H9 (cell line): ENCODE results near the gene PRSS1. TPM values are rescaled to one million over a fixed set of nuclear protein-coding genes. Genes with fewer than 3 reads are reported as not detected.
A peak's percentile ranks its signal among the peaks of the same experiment; 100 is the strongest.

Experiments used
- DNase-seq: peaks from one replicate; pipeline ENCODE4 v3.0.0-alpha.2; 2017
- H2AFZ ChIP-seq: one replicate; pipeline ENCODE4 v1.6.1; 2013; ENCODE audit warnings: mild to moderate bottlenecking, low read length, control low read depth, moderate library complexity
- H2AK5ac ChIP-seq: 2 replicates; pipeline ENCODE4 v1.6.1; 2013; ENCODE audit warnings: low read length, control low read depth, mixed read lengths; ENCODE audit not compliant: insufficient read length
- H2BK120ac ChIP-seq: one replicate; pipeline ENCODE4 v1.6.1; 2013; ENCODE audit warnings: low read depth, mild to moderate bottlenecking, low read length, control low read depth, inconsistent platforms; ENCODE audit not compliant: poor library complexity, severe bottlenecking
- H2BK12ac ChIP-seq: 2 replicates; pipeline ENCODE4 v1.6.1; 2013; ENCODE audit warnings: low read length, control low read depth, mixed read lengths, low read depth; ENCODE audit not compliant: insufficient read length
- H2BK15ac ChIP-seq: 2 replicates; pipeline ENCODE4 v1.6.1; 2013; ENCODE audit warnings: low read depth, low read length, control low read depth
- H2BK20ac ChIP-seq: one replicate; pipeline ENCODE4 v1.6.1; 2013; ENCODE audit warnings: low read depth, mild to moderate bottlenecking, low read length, control low read depth, inconsistent platforms; ENCODE audit not compliant: poor library complexity, severe bottlenecking
- H2BK5ac ChIP-seq: 2 replicates; pipeline ENCODE4 v1.6.1; 2013; ENCODE audit warnings: low read length, control low read depth, mixed read lengths; ENCODE audit not compliant: insufficient read length
- H3K14ac ChIP-seq: 2 replicates; pipeline ENCODE4 v1.6.1; 2013; ENCODE audit warnings: low read length, control low read depth; ENCODE audit not compliant: insufficient read depth
- H3K18ac ChIP-seq: 2 replicates; pipeline ENCODE4 v1.6.1; 2013; ENCODE audit warnings: low read depth, mild to moderate bottlenecking, mixed read lengths, low read length, control low read depth; ENCODE audit not compliant: insufficient read length
- H3K23ac ChIP-seq: 2 replicates; pipeline ENCODE4 v1.6.1; 2013; ENCODE audit warnings: low read length, control low read depth, mixed read lengths, low read depth; ENCODE audit not compliant: insufficient read length
- H3K23me2 ChIP-seq: 2 replicates; pipeline ENCODE4 v1.6.1; 2013; ENCODE audit warnings: low read depth, mild to moderate bottlenecking, mixed read lengths, low read length, control low read depth; ENCODE audit not compliant: insufficient read length, poor library complexity, severe bottlenecking
- H3K27ac ChIP-seq: 2 replicates; pipeline ENCODE4 v1.5.1; 2013; ENCODE audit warnings: low read length, control low read depth, mixed read lengths, low read depth; ENCODE audit not compliant: insufficient read length
- H3K27me3 ChIP-seq: 2 replicates; pipeline ENCODE4 v1.6.1; 2013; ENCODE audit warnings: low read length, control low read depth, inconsistent platforms; ENCODE audit not compliant: insufficient read depth
- H3K4ac ChIP-seq: 2 replicates; pipeline ENCODE4 v1.6.1; 2013; ENCODE audit warnings: low read depth, mild to moderate bottlenecking, control low read depth, inconsistent platforms, low read length, moderate library complexity
- H3K4me1 ChIP-seq: 2 replicates; pipeline ENCODE4 v1.6.1; 2013; ENCODE audit warnings: low read length, control low read depth, inconsistent platforms; ENCODE audit not compliant: insufficient read depth
- H3K4me2 ChIP-seq: 2 replicates; pipeline ENCODE4 v1.6.1; 2013; ENCODE audit warnings: low read length, control low read depth, mixed read lengths; ENCODE audit not compliant: insufficient read length, insufficient read depth
- H3K56ac ChIP-seq: 2 replicates; pipeline ENCODE4 v1.6.1; 2013; ENCODE audit warnings: low read depth, mild to moderate bottlenecking, mixed read lengths, low read length, control low read depth; ENCODE audit not compliant: insufficient read length
- H3K79me1 ChIP-seq: 2 replicates; pipeline ENCODE4 v1.6.1; 2013; ENCODE audit warnings: low read depth, mild to moderate bottlenecking, moderate library complexity, low read length, control low read depth, inconsistent platforms; ENCODE audit not compliant: insufficient read depth, poor library complexity, severe bottlenecking
- H3K79me2 ChIP-seq: 2 replicates; pipeline ENCODE4 v1.6.1; 2013; ENCODE audit warnings: low read length, control low read depth, inconsistent platforms; ENCODE audit not compliant: insufficient read depth
- H3K9ac ChIP-seq: 2 replicates; pipeline ENCODE4 v1.6.1; 2013; ENCODE audit warnings: low read length, control low read depth, mixed read lengths; ENCODE audit not compliant: insufficient read length; ENCODE audit errors: extremely low read depth
- H3K9me3 ChIP-seq: one replicate; pipeline ENCODE4 v1.6.1; 2013; ENCODE audit warnings: low read depth, low read length, inconsistent platforms; ENCODE audit not compliant: control insufficient read depth
- H3T11ph ChIP-seq: one replicate; pipeline ENCODE4 v1.6.1; 2013; ENCODE audit warnings: mild to moderate bottlenecking, low read length, control low read depth, inconsistent platforms
- H4K20me1 ChIP-seq: one replicate; pipeline ENCODE4 v1.6.1; 2013; ENCODE audit not compliant: control insufficient read depth, insufficient read length, insufficient read depth
- H4K5ac ChIP-seq: 2 replicates; pipeline ENCODE4 v1.6.1; 2013; ENCODE audit warnings: low read depth, mild to moderate bottlenecking, mixed read lengths, low read length, control low read depth; ENCODE audit not compliant: insufficient read length
- H4K8ac ChIP-seq: replicated peaks from 2 replicates; pipeline ENCODE4 v1.6.1; 2013; ENCODE audit warnings: low read length, control low read depth, mixed read lengths, low read depth; ENCODE audit not compliant: insufficient read length
- H4K91ac ChIP-seq: 2 replicates; pipeline ENCODE4 v1.6.1; 2013; ENCODE audit warnings: low read depth, mild to moderate bottlenecking, moderate library complexity, mixed read lengths, low read length, control low read depth; ENCODE audit not compliant: insufficient read length
- H3K27ac Mint-ChIP-seq, 3 experiments: 2 replicates in 2 of 3; 3 replicates in 1 of 3; pipeline ENCODE4 v1.8.0; 2020 to 2021; ENCODE audit warnings: mixed read lengths in 3 of 3, mild to moderate bottlenecking in 1 of 3, moderate library complexity in 1 of 3
- H3K27me3 Mint-ChIP-seq: 2 replicates; pipeline ENCODE4 v1.8.0; 2021; ENCODE audit warnings: low read depth, mild to moderate bottlenecking, moderate library complexity, mixed read lengths
- H3K36me3 Mint-ChIP-seq, 3 experiments: 2 replicates in 2 of 3; 3 replicates in 1 of 3; pipeline ENCODE4 v1.8.0; 2020 to 2021; ENCODE audit warnings: low read depth in 3 of 3, mixed read lengths in 3 of 3; ENCODE audit not compliant: insufficient read depth in 1 of 3
- H3K4me1 Mint-ChIP-seq, 2 experiments: 2 replicates each; pipeline ENCODE4 v1.8.0; 2020; ENCODE audit warnings: mixed read lengths in 2 of 2
- H3K4me3 Mint-ChIP-seq, 2 experiments: 2 replicates in 1 of 2; 3 replicates in 1 of 2; pipeline ENCODE4 v1.8.0; 2020 to 2021; ENCODE audit warnings: mild to moderate bottlenecking in 2 of 2, mixed read lengths in 2 of 2, moderate library complexity in 1 of 2
- H3K9me3 Mint-ChIP-seq, 2 experiments: 2 replicates in 1 of 2; 3 replicates in 1 of 2; pipeline ENCODE4 v1.8.0; 2020; ENCODE audit warnings: mild to moderate bottlenecking in 2 of 2, mixed read lengths in 2 of 2, moderate library complexity in 1 of 2
- CTCF ChIP-seq: fragments of 200-600 bp; sonication (generic); conservative IDR thresholded peaks from 3 replicates; pipeline ENCODE4 v1.8.0; 2021; ENCODE audit warnings: antibody characterized with exemption, mild to moderate bottlenecking
- WGBS: extraction: QIAGEN DNeasy Blood & Tissue Kit; methylation state at CpG from one replicate; pipeline ENCODE4 v1.1.7; 2013; ENCODE audit warnings: missing lambda C conversion rate, low lambda C conversion rate, mixed read lengths; ENCODE audit not compliant: insufficient read length; ENCODE audit errors: extremely low coverage; 5-methylcytosine and 5-hydroxymethylcytosine counted together
- total RNA-seq: library from RNA; stranded (reverse); gene quantifications from 2 replicates; pipeline ENCODE4 v1.2.1, GENCODE V29; 2021

Gene PRSS1
- total RNA-seq, 1 experiment from 2014 or later, result not detected

GRCh38 chr7:142711746-142712616 lies 37.3 kb upstream of the PRSS1 start:
- Histone ChIP-seq H3K18ac (no peak overlapping the region), H3K79me2 (no peaks in the 10 kb centered on the region), H4K8ac (no peak overlapping the region), H3K14ac (no peak overlapping the region), H4K91ac (no peak overlapping the region), H2AFZ (no peak overlapping the region), H2BK12ac (no peak overlapping the region), H2AK5ac (no peak overlapping the region), H2BK20ac (no peak overlapping the region), H3K56ac (no peak overlapping the region), H4K20me1 (no peaks in the 10 kb centered on the region), H3K23ac (no peak overlapping the region), H3K27me3 (no peaks in the 10 kb centered on the region), H3K9me3 (no peaks in the 10 kb centered on the region), H3K4ac (no peak overlapping the region), H3K79me1 (no peaks in the 10 kb centered on the region), H3K23me2 (no peaks in the 10 kb centered on the region), H4K5ac (no peak overlapping the region), H3K27ac (no peak overlapping the region), H2BK5ac (no peak overlapping the region), H2BK15ac (no peak overlapping the region), H3K4me1 (peaks cover 3% of the 10 kb centered on the region; the same call in 1 of the 2 replicates), H2BK120ac (no peak overlapping the region), H3K9ac (no peak overlapping the region), H3K4me2 (no peak overlapping the region), H3T11ph (no peak overlapping the region)
- H3K27ac Mint-ChIP-seq, result no peak overlapping the region; a peak in 1 of 7 replicates
- peaks cover 45 to 46% of the 10 kb centered on the region in 2 experiments for H3K4me1 Mint-ChIP-seq
- H3K9me3 Mint-ChIP-seq, result no peaks in the 10 kb centered on the region
- TF ChIP-seq CTCF, result peak; percentile 77
- no CpG with 5 or more reads among the region's 18 CpGs for WGBS
- no peaks in the 10 kb centered on the region for H3K36me3 Mint-ChIP-seq
- H3K4me3 Mint-ChIP-seq, result no peak overlapping the region
- DNase-seq, result no peak
- no peaks in the 10 kb centered on the region for H3K27me3 Mint-ChIP-seq
